ENCODE results near the gene DYRK2. TPM values are rescaled to one million over a fixed set of nuclear protein-coding genes. Genes with fewer than 3 reads are reported as not detected.

Gene DYRK2
- total RNA-seq, 1 experiment from 2014 or later = 23.1 TPM

DNA sequence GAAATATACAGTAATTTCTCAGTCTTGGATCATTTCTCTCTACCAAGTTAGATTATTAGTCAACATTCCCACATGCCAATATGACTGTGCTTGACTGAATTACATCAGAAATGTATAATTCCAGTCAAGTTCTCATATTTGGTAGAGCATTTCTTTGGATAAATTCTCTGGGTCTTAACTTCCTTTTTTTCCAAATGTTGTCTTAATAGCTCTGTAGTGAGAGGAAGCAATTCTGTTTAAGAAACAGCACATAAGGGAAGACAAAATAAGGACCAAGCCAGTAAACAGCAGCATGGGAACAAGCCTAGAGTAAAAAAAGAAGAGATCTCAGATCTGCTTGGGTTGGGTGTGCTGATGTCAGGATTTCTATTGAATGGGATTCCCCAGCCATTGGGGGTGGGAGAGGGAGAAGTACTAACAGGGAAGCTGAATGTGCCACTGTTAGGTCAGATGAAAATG lies 14.2 kb upstream of the DYRK2 start:
- H3K9me3 ChIP-seq = no peaks in the 10 kb centered on the region
- no peaks in the 10 kb centered on the region for H3K27me3 ChIP-seq

DNA sequence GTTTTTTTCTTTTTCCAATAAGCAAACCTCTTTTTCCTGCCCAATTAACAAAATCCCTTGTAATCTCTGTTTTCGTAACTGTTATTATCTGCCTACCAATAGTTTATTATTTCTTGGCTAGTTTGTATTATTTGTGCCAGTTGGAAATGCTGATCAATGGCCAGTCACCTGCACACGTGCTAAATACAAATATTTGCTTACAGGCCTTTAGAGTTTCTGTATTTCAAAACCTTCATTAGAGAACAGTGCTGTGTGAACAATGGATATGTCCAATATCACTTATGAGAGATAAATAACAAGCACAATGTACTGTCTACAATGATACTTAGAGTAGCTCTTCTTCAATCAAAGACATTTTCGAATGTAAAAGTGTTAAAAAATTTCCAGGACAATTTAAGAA lies 10.8 kb upstream of the DYRK2 start:
- H3K27me3 ChIP-seq = no peaks in the 10 kb centered on the region
- no peaks in the 10 kb centered on the region for H3K9me3 ChIP-seq
- H3K4me3 ChIP-seq = no peak overlapping the region
- DNase-seq = no peak
- H3K36me3 ChIP-seq = no peaks in the 10 kb centered on the region

More for the DNA sequence above, 14.2 kb upstream of the DYRK2 start:
- Histone ChIP-seq H3K4me3 (no peak overlapping the region), H3K36me3 (no peaks in the 10 kb centered on the region)
- no peak for DNase-seq

DNA sequence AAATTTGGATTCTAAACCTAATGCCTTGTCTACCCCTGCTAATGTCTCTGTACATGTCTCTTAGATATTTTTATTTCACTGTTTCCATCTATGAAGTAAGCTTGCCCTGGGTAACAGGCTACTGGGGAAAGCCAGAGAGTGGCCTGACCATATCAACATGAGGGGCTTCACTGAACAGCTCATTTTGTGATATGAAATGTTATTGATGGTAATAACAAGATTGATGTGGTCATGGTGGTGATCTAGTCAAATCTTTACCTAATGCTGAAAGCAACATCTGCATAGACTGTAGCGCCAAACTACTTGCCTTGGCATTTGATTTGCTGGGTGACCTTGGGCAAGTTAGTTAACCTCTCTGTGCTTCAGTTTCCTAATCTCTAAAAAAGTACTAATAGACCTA lies 9.9 kb upstream of the DYRK2 start:
- Histone ChIP-seq H3K36me3 (no peaks in the 10 kb centered on the region), H3K4me3 (no peak overlapping the region), H3K9me3 (no peaks in the 10 kb centered on the region), H3K27me3 (no peaks in the 10 kb centered on the region)
- no peak for DNase-seq

DNA sequence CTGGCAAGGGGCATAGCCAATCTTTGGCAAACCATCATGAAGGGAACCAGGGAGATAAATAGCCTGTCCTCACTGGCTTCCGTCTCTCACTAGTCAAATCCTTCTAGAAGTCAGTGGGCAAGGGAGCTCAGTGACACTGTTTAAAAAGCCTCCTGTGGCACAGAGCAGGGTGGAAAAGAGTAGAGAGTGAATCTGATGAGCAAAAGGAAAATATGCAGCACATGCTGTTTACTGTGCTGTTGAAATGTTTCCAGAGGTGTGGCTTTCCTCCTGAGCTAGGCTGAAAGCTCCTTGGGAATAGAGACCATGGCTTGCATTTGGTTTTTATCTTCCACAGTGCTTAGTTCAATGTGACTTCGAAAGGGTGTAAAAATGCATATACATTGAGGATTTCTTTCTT lies 7.7 kb upstream of the DYRK2 start:
- Histone ChIP-seq H3K4me3 (no peak overlapping the region), H3K9me3 (no peaks in the 10 kb centered on the region), H3K27me3 (no peaks in the 10 kb centered on the region), H3K36me3 (no peaks in the 10 kb centered on the region)
- no peak for DNase-seq

DNA sequence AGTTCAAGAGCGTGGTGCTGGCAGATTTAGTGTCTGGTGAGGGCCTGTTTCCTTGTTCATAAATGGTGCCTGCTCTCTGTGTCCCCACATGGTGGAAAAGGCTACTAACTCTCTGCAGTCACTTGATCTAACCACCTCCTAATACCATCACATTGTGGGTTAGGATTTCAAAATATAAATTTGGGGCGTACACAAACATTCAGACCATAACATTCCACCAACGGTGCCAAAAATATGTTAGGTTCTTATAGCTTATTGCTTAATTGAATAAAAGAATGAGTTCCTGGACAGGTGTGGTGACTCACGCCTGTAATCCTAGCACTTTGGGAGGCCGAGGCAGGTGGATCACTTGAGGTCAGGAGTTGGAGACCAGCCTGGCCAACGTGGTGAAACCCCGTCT lies 3.4 kb upstream of the DYRK2 start:
- Histone ChIP-seq H3K9me3 (no peaks in the 10 kb centered on the region), H3K4me3 (no peak overlapping the region), H3K27me3 (no peaks in the 10 kb centered on the region), H3K36me3 (no peaks in the 10 kb centered on the region; the same call in 1 of the 2 replicates)
- DNase-seq = no peak

DNA sequence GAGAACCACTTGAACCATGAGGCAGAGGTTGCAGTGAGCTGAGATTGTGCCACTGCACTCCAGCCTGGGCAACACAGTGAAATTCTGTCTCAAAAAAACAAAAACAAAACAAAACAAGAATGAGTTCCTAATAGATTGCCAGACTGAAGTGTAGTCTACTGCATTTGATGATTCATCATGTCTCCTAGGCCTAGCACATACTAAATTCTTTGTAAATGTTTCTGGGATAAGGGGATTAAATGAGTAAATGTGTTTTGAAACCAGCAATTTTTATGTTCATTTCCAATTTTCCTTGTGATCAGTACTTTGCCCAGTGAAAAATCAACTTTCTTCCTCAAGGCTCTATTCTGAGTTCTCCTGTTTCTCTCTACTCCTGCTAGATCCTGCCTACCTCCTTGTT lies 2.9 kb upstream of the DYRK2 start:
- Histone ChIP-seq H3K27me3 (no peaks in the 10 kb centered on the region), H3K4me3 (no peak overlapping the region), H3K36me3 (peaks cover 1% of the 10 kb centered on the region; the same call in 1 of the 2 replicates), H3K9me3 (no peaks in the 10 kb centered on the region)
- DNase-seq = no peak

DNA sequence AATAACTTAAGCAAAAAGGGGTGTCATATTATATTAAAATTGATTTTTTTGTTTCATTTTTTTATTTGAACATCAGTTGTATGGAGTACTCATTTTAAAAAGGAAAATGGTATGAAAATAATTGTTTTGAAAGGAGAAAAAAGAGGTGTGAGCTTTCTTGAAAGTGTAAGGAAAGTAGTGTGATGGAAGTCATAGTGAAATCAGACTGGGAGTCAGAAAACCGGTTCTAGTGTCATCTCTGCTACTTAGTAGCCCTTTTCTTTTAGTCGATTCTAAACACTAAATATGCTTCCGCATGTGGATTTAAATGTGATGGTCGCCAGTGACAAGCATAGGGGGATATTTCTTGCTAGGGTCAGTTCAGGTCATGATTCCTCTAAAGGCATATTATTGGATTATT lies 1.8 kb upstream of the DYRK2 start:
- peaks cover 11% of the 10 kb centered on the region for H3K36me3 ChIP-seq
- H3K27me3 ChIP-seq = no peaks in the 10 kb centered on the region
- DNase-seq = no peak
- no peak overlapping the region for H3K4me3 ChIP-seq
- H3K9me3 ChIP-seq = no peaks in the 10 kb centered on the region

DNA sequence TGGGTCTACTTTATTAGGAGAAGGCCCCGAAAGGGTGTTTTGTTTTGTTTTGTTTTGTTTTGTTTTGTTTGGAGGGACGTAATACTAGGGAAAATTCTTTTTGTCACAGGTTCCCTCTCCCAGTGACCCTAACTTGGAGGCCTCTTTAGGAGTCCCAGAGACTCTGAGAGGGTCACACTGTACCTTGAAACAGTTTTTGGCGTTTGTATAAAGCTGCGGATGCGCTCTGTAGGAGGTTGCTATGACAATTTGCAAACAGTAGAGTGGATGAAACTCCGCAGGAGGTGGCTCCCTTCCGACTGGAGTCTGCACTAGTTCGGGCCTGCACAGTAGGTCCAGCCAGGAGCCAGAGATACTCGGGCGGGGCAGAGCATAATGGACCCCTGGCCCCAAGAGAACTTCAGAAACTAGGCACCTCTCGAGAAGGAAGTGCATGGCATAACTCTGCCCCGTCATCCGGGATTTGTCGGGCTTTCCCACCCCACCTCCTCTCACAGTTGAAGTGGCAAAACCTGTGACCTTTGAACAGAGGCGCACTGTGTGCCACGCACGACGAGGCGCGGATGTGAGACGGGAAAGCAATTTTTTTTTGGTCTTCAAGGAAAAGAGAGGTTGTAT lies 1.3 kb upstream of the DYRK2 start:
- H3K9me3 ChIP-seq = no peaks in the 10 kb centered on the region
- H3K36me3 ChIP-seq = peaks cover 12% of the 10 kb centered on the region
- H3K27me3 ChIP-seq = no peaks in the 10 kb centered on the region
- H3K4me3 ChIP-seq = no peak overlapping the region
- no peak for DNase-seq

DNA sequence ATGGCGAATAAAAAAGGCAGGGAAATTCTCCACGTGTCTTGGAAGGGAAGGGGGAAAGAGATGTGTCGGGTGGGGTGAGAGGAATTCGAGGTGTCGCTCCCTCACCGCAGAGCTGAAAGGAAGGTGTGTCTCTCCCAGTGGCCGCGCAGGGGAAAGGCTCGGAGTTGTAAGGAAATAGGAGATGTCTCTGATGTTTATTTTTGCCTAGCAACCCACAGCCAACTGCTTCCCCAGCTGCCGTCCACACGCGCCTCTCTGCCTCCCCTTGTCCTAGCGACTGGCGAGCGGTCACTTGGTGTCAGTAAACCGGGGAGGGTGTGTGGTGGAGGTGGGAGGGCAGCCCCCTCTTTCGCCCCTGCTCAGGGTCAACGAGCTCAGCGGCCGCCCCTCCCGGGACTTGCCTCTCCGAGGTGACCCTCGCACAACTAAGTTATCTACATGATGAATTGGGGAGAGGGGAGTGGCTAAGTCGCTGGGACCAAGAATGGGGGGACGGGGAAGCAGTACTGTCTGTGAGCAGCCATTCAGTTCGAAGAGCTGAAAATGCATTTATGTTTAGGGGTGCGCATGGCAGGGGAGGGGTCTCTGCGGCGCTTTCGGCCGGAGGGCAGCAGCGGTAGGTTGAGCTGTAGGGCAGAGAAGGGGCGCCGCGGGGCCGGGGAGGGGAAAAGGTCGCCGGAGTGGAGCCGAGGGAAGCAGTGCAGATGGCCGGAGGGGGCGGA lies 585 bp upstream of the DYRK2 start:
- H3K9me3 ChIP-seq = no peaks in the 10 kb centered on the region
- H3K4me3 ChIP-seq = peak overlapping the region; percentile 72
- DNase-seq = peak; percentile 79
- peaks cover 19% of the 10 kb centered on the region for H3K36me3 ChIP-seq
- H3K27me3 ChIP-seq = no peaks in the 10 kb centered on the region

DNA sequence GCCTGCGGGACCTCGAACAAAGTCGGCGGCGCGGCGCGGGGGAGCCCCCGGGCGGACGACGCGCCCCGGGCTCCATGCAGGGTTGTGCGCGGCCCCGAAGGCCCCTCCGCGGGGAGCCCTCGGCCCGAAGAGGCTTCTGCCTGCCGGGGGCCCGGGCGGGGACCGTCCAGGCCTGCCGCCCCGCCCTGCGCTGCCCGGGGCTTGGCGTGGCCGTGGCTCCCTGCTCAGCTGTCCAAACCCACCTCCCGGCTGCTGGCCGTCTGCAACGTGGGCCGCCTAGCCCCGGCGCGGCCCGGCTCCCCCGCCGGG lies 670 bp downstream of the DYRK2 start:
- peak; percentile 23 for DNase-seq
- no peaks in the 10 kb centered on the region for H3K9me3 ChIP-seq
- peaks cover 30% of the 10 kb centered on the region for H3K36me3 ChIP-seq
- H3K4me3 ChIP-seq = peak overlapping the region; percentile 72
- no peaks in the 10 kb centered on the region for H3K27me3 ChIP-seq

DNA sequence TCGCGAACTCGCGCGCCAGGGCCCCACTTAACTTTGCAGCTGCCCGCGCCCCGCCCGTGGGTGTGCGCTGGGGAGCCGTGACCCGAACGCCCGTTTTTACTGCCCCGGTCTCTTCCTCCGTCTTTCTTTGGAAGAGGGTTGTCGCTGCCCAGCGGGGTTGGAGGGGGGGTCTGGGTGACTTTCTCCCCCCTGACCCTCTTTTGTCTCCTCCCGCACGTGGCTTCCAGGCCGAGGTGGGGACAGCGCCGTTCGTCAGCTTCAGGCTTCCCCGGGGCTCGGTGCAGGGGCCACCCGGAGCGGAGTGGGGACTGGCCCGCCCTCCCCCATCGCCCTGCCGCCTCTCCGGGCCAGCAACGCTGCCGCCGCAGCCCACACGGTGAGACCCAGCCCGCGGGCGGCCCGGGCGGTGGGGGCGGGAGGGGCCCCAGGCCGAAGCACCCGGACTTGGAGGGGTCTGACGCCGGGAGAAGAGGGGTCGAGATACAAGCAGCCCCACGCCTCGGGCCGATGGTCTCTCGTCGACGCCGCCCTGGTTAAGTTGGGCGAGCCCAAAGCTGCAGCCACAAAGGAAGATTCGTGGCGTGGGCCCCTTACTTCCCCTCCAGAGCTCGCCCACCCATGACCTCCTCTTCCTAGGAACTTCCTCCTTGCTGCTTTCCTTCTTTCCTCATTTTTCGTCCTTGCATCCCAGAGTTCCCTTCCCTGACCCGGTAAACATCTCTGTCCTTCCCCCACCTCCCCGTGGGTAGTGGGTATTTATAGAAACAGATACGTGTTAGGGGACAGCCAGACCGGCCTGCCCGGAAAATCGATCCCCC lies 1.2 kb downstream of the DYRK2 start:
- Histone ChIP-seq H3K27me3 (no peaks in the 10 kb centered on the region), H3K36me3 (peaks cover 35% of the 10 kb centered on the region), H3K4me3 (peak overlapping the region; percentile 72), H3K9me3 (no peaks in the 10 kb centered on the region)
- peak; percentile 29 for DNase-seq

DNA sequence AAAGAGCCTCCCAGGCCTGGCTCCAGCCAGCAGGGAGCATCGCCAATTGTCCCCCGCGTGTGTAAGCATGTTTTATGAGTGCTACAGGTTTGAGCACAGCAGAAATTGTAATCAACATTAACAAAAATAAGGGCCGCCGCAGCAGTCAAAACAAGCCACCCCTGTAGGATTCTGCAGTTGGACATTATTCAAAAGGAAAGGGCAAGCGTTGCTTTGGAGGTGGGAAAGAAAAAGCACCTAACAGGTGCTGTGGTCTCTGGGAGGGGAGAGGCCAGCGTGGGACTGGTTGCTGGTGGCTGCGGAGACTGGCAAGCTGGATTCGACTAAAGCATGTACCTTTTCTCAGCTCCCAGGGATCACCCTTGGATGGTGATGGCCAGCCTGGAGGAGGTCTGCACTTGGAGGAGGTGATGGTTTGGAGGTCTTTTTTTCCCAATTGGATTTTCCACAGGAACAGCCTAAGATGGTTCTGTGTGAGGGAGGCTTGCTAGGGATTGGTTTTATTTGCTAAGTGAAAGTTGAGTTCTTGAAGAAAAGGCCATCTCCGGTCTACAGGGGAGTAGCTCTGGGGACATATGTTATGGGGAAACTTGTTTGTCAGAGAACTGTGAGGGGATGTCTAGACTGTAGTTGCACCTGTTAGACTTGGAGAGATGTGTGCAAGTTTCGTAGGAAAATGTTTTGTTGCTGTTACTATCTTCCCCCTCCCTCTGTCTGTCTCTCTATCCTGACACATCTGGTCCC lies 2.0 kb downstream of the DYRK2 start:
- peak overlapping the region; percentile 72 for H3K4me3 ChIP-seq
- H3K9me3 ChIP-seq = no peaks in the 10 kb centered on the region
- no peak for DNase-seq
- H3K27me3 ChIP-seq = no peaks in the 10 kb centered on the region
- H3K36me3 ChIP-seq = peaks cover 43% of the 10 kb centered on the region

DNA sequence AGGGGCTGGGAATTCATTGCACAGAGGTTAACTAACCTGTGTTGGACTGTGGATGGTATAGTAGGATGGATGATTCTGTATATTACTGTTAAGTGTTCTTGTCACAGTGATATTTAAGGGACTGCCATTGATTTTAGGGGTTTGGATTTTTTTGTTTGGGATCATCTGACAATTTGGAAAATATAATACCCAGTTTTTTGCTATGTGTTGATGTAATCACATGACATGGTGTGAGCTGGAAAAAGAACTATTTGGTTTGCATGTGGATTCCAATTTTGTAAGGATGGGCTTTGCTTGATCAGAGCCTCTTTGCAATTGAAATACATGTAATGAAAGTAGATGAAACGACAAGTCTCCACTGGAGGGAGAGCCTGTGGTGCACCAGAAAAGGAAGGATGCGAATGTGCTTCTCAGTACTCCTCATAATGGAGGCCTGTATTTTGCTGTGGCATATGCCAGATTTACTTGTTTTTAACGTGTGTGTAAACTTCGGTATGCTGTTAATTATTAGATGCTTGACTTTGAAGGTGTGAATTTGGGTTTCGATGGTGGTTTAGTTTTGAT lies 2.7 kb downstream of the DYRK2 start:
- peak overlapping the region; percentile 72 for H3K4me3 ChIP-seq
- peak; percentile 22 for DNase-seq
- H3K36me3 ChIP-seq = peaks cover 48% of the 10 kb centered on the region

DNA sequence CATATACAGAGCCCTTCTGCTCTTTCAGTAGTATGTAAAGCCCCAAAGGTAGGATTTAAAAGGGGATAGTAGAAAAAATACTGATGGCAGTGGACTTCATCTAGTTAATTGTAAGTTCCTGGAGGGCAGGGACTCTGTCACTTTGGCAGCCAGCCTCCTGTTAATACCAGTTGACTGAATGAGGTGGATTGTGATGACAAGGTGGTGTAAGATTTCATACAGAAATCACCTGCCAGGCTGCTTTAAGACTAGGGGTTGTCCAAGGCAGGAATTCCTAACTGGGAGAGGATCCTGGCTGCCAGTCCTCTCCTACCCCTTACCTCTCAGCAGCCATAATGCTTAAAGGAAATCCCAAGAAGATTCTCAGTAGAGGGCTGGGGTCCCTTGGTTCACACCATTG lies 7.3 kb downstream of the DYRK2 start:
- H3K4me3 ChIP-seq = no peak overlapping the region
- no peak for DNase-seq

More for the DNA sequence above, 2.7 kb downstream of the DYRK2 start:
- Histone ChIP-seq H3K9me3 (no peaks in the 10 kb centered on the region), H3K27me3 (no peaks in the 10 kb centered on the region)

DNA sequence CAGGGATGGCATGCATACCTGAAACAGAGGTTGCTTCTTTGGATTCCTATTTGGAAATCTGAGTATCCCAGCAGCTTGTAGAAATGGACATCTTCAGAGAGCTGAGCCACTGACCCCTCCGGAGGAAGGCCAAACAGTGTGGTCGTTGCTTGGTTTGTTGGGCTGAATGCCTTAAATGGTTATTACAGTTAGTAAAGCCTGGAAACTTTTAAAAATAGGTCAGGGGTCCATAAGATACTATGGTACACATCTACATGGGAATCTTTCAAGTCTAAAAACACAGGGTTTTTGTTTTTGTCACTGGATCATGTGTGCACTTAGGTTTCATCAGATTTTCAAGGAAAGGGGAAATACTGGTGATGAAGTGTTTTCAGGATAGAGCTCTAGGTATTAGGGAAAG lies 7.7 kb downstream of the DYRK2 start:
- Histone ChIP-seq H3K36me3 (peaks cover 79% of the 10 kb centered on the region), H3K4me3 (no peak overlapping the region), H3K27me3 (no peaks in the 10 kb centered on the region), H3K9me3 (no peaks in the 10 kb centered on the region)
- DNase-seq = no peak

More for the DNA sequence above, 7.3 kb downstream of the DYRK2 start:
- Histone ChIP-seq H3K9me3 (no peaks in the 10 kb centered on the region), H3K36me3 (peaks cover 81% of the 10 kb centered on the region), H3K27me3 (no peaks in the 10 kb centered on the region)

DNA sequence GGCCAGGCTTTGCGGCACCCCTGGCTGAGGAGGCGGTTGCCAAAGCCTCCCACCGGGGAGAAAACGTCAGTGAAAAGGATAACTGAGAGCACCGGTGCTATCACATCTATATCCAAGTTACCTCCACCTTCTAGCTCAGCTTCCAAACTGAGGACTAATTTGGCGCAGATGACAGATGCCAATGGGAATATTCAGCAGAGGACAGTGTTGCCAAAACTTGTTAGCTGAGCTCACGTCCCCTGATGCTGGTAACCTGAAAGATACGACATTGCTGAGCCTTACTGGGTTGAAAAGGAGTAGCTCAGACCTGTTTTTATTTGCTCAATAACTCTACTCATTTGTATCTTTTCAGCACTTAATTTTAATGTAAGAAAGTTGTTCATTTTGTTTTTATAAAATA lies 9.9 kb downstream of the DYRK2 start:
- Histone ChIP-seq H3K9me3 (no peaks in the 10 kb centered on the region), H3K36me3 (peaks cover 76% of the 10 kb centered on the region)
- no peak for DNase-seq

DNA sequence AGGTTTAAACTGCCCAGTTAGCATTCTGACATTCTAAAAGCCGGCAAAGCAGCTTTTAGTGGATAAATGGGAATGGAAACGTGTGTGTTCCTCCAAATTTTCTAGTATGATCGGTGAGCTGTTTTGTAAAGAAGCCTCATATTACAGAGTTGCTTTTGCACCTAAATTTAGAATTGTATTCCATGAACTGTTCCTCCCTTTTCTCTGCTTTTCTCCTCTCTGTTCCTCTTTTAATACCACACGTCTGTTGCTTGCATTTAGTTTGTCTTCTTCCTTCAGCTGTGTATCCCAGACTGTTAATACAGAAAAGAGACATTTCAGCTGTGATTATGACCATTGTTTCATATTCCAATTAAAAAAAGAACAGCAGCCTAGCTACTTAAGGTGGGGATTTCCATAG lies 10.7 kb downstream of the DYRK2 start:
- Histone ChIP-seq H3K9me3 (no peaks in the 10 kb centered on the region), H3K27me3 (no peaks in the 10 kb centered on the region), H3K36me3 (peaks cover 78% of the 10 kb centered on the region), H3K4me3 (no peak overlapping the region)
- no peak for DNase-seq

More for the DNA sequence above, 9.9 kb downstream of the DYRK2 start:
- H3K4me3 ChIP-seq = no peak overlapping the region
- no peaks in the 10 kb centered on the region for H3K27me3 ChIP-seq
